Ovary (tissue), 9 donors: ENCODE measurements around the gene CPS1. TPM values are rescaled to one million over a fixed set of nuclear protein-coding genes. Genes with fewer than 3 reads are reported as not detected.

Source experiments
- DNase-seq, 5 donors: peaks; one replicate each; pipeline ENCODE4 v3.0.0-alpha.2; 2019 to 2020
- H3K27ac ChIP-seq, 2 donors: fragments of 200-600 bp; one replicate each; pipeline versions ENCODE4 v1.5.1 to v1.8.0; 2019 to 2022
- H3K27me3 ChIP-seq: fragments of 200-600 bp; one replicate; pipeline ENCODE4 v1.8.0; 2022
- H3K36me3 ChIP-seq: fragments of 200-600 bp; sonication (generic); one replicate; pipeline ENCODE4 v1.5.1; 2019
- H3K4me1 ChIP-seq: one replicate; pipeline ENCODE4 v1.8.1; 2013; ENCODE audit warnings: mild to moderate bottlenecking, moderate library complexity; ENCODE audit not compliant: insufficient read depth
- H3K4me3 ChIP-seq: fragments of 200-600 bp; sonication (generic); one replicate; pipeline ENCODE4 v1.5.1; 2017
- H3K9me3 ChIP-seq, 2 donors: fragments of 200-600 bp in 1 of 2; sonication (generic) in 1 of 2; one replicate each; pipeline versions ENCODE4 v1.5.1 to v1.8.1; 2013 to 2019; ENCODE audit warnings: mild to moderate bottlenecking in 1 of 2, moderate library complexity in 1 of 2
- EP300 ChIP-seq: sonication (generic); formaldehyde crosslinking; IDR thresholded peaks from one replicate; pipeline ENCODE4 v1.6.1; 2017; ENCODE audit warnings: antibody characterized with exemption
- POLR2A ChIP-seq: fragments of 450-650 bp; IDR thresholded peaks from one replicate; pipeline ENCODE4 v1.6.1; 2017; ENCODE audit warnings: antibody characterized with exemption, mild to moderate bottlenecking, moderate library complexity
- WGBS, 3 donors: extraction: QIAGEN DNeasy Blood & Tissue Kit in 1 of 3; methylation state at CpG; one replicate each; pipeline versions ENCODE4 v1.1.5 to v1.1.7; 2013 to 2017; 5-methylcytosine and 5-hydroxymethylcytosine counted together
- intact Hi-C, 4 donors: fragments of 100-400 bp; cut with DNase I; formaldehyde crosslinking; loops; one replicate each; pipeline versions ENCODE4 v1.11.0 to v1.15.1; 2022 to 2023
- polyA plus RNA-seq, 2 donors: library from polyadenylated mRNA; stranded (reverse); fragments of 200-250 nt in 1 of 2; fragments of 350-450 nt in 1 of 2; fragmentation: Illumina TruSeq in 1 of 2; extraction: RNeasy Lipid Tissue Mini Kit (QIAGEN cat#74804) in 1 of 2; gene quantifications; one replicate each; pipeline ENCODE4 v1.2.3, GENCODE V29; 2013 to 2014
- total RNA-seq, 7 donors: library from RNA; depleted of rRNA in 2 of 7; stranded (reverse); fragments of >200 nt in 2 of 7; fragmentation: NEBNext Ultra II Directional in 3 of 7; extraction: Animal tissue kit (Norgen Biotek cat#: 25700) in 3 of 7; gene quantifications; one replicate each; pipeline versions ENCODE4 v1.1.0 to v1.2.4, GENCODE V29; 2016 to 2023
- TF ChIP-seq, protein P1 (sequence below), 3 donors: fragments of 450-650 bp in 2 of 3; fragments of 200-600 bp in 1 of 3; IDR thresholded peaks; one replicate each; pipeline versions ENCODE4 v1.5.1 to v1.8.0; 2016 to 2022; ENCODE audit warnings: antibody characterized with exemption in 3 of 3, mild to moderate bottlenecking in 1 of 3
- donor health status: DM: no; HTN: no; CAD: no; lungs with moderate emphysema.
- donor health status: DM: no; HTN: no; CAD: no.
- donor health status: Bipolar disorder and iron deficiency.
- donor health status: DM: yes; HTN: yes; CAD: no.
- donor health status: DM: no; HTN: no; CAD: no.
- donor health status: DM: yes; HTN: yes; CAD: no.

The CPS1 gene
- total and polyA plus RNA-seq, 9 donors: 1.9 to 14.1 (median 7.0) TPM

DNA sequence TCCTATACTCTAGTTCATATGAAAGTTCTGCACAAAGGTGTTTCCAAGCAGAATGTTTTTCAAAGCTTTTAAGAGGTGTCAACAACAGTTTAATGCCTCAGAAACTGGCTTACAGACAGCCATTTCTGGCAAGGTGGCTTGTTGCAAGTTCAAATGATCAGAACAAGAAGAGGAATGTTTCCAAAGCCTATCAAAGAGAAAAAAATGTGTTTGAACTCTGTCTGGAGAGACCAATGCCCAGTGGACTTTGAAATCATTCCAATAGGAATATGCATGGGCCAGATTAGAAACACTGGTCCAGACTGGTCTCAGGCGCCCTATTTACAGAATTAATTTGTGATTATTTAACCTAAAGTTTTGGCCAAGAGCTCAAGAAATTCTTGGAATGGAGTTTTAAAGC, 106.2 kb downstream of the CPS1 start:
- Histone ChIP-seq H3K36me3 (no peaks in the 10 kb centered on the region), H3K4me1 (no peaks in the 10 kb centered on the region), H3K27me3 (no peaks in the 10 kb centered on the region), H3K9me3 (no peaks in the 10 kb centered on the region), H3K27ac (no peak overlapping the region), H3K4me3 (no peak overlapping the region)
- intact Hi-C loops: no loop called here
- DNase-seq: no peak
- 46 to 79% (median 73%) methylated on average over 1 of the region's 1 CpG for WGBS, 3 donors
- TF ChIP-seq POLR2A: no peak
- TF ChIP-seq, protein P1, sequence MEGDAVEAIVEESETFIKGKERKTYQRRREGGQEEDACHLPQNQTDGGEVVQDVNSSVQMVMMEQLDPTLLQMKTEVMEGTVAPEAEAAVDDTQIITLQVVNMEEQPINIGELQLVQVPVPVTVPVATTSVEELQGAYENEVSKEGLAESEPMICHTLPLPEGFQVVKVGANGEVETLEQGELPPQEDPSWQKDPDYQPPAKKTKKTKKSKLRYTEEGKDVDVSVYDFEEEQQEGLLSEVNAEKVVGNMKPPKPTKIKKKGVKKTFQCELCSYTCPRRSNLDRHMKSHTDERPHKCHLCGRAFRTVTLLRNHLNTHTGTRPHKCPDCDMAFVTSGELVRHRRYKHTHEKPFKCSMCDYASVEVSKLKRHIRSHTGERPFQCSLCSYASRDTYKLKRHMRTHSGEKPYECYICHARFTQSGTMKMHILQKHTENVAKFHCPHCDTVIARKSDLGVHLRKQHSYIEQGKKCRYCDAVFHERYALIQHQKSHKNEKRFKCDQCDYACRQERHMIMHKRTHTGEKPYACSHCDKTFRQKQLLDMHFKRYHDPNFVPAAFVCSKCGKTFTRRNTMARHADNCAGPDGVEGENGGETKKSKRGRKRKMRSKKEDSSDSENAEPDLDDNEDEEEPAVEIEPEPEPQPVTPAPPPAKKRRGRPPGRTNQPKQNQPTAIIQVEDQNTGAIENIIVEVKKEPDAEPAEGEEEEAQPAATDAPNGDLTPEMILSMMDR (IDR thresholded peaks at IDR 0.05): no peak
- no peak for TF ChIP-seq EP300

DNA sequence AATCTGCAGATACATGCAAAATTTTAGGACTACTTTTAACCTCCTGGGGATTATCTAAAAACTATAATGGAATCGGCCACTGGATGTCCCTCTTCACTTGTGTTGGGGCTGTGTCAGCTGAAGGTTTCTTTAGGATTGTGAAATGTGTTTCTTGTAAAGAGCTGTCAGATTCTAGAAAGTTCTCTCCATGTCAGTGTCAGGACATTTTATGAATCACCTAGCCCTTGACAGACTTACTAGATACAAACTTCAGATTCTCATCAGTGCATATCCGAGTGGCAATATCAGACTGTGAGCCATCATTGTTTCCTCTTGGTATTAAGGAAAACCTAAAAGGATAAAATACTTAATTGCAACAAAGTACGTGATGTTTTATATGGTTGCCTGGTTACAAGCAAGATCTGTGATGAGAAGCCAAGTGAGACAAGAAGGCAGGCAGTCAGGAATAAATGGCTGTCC, 107.3 kb downstream of the CPS1 start:
- no peak overlapping the region for H3K4me3 ChIP-seq
- TF ChIP-seq POLR2A (no peak), EP300 (no peak)
- TF ChIP-seq, protein P1 (IDR thresholded peaks at IDR 0.05): no peak
- H3K36me3 ChIP-seq: no peaks in the 10 kb centered on the region
- no peaks in the 10 kb centered on the region for H3K9me3 ChIP-seq
- WGBS, 3 donors: 37 to 42% (median 41%) methylated on average over 3 of the region's 3 CpGs
- no peaks in the 10 kb centered on the region for H3K27me3 ChIP-seq
- no peak overlapping the region for H3K27ac ChIP-seq
- DNase-seq: no peak
- H3K4me1 ChIP-seq: no peaks in the 10 kb centered on the region
- intact Hi-C loops: no loop called here

DNA sequence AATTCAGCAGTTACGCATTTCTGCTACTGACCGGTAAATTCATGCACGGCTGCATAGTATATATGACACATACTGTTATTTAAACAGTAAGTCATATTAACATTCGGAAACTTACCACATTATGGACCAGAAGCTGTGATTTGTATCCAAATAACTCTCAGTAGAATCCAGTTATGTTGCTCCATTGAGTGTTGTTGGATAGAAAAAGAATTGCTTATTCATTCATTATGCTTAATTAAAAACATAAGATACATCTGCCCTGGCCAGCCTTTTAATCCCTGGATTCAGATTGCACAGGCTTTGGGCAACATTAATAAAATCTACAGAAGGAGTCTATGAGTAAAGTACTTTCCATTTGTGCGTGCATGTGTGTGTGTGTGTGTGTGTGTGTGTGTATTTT, 111.3 kb downstream of the CPS1 start:
- Histone ChIP-seq H3K9me3 (no peaks in the 10 kb centered on the region), H3K27me3 (no peaks in the 10 kb centered on the region), H3K4me1 (no peaks in the 10 kb centered on the region), H3K36me3 (no peaks in the 10 kb centered on the region), H3K27ac (no peak overlapping the region), H3K4me3 (no peak overlapping the region)
- DNase-seq: no peak
- 95 to 96% (median 95%) methylated on average over 5 of the region's 5 CpGs for WGBS, 3 donors
- intact Hi-C loops: no loop called here
- TF ChIP-seq EP300: no peak
- TF ChIP-seq, protein P1 (IDR thresholded peaks at IDR 0.05): no peak
- TF ChIP-seq POLR2A: no peak

DNA sequence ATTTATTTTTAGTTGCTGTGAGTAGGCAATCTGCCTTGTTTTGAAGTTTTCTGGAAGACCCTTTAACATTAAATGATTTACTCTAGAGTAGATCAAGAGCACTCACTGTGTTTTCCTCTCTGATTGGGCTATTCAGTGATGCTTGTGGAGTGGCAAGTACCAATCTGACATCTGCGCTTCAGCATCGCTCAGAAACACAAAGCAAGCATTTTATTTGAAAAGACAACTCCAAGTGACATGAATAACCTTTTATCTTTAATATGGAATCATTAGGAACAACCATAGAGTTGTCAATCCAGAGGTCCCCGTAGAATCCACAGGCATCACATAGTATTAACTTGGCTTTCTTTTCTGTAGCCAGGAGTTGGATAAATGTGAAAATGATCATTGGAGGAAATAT, 114.7 kb downstream of the CPS1 start:
- H3K36me3 ChIP-seq: no peaks in the 10 kb centered on the region
- H3K27ac ChIP-seq: no peak overlapping the region
- WGBS, 3 donors: 89 to 95% (median 92%) methylated on average over 3 of the region's 3 CpGs
- no peaks in the 10 kb centered on the region for H3K27me3 ChIP-seq
- H3K4me1 ChIP-seq: no peaks in the 10 kb centered on the region
- intact Hi-C loops: no loop called here
- DNase-seq: no peak
- no peak for TF ChIP-seq POLR2A
- TF ChIP-seq, protein P1 (IDR thresholded peaks at IDR 0.05): no peak
- no peak for TF ChIP-seq EP300
- H3K9me3 ChIP-seq: no peaks in the 10 kb centered on the region
- H3K4me3 ChIP-seq: no peak overlapping the region
